HepG2 (cell line): ENCODE results near the gene UBR7. TPM values are rescaled to one million over a fixed set of nuclear protein-coding genes. Genes with fewer than 3 reads are reported as not detected.
A peak's percentile ranks its signal among the peaks of the same experiment; 100 is the strongest.

ENCODE experiments used
- ATAC-seq: fragments of 200-7000 bp; cut with Tn5 transposase; 3 replicates; pipeline ENCODE4 v1.9.1; 2020; ENCODE audit warnings: mild to moderate bottlenecking, moderate library complexity
- BruUV-seq: library from RNA; stranded (reverse); fragments of 400-500 nt; replicated peaks from 2 replicates; lab custom pipeline; 2021; lab: Mats Ljungman, UMichigan
- CTCF ChIA-PET: fragments of 300-600 bp; formaldehyde crosslinking; extraction: SDS; loops from one replicate; lab custom pipeline; 2021; ENCODE audit warnings: low total read pairs, inconsistent platforms, low intra/inter-chr PET ratio; lab: Yijun Ruan, JAX
- POLR2A ChIA-PET: fragments of 350-600 bp; sonication (Branson Sonifier 250); formaldehyde crosslinking; loops from one replicate; lab custom pipeline; 2020; ENCODE audit warnings: antibody characterized with exemption, inconsistent platforms; lab: Yijun Ruan, JAX
- DNase-seq: peaks from one replicate; pipeline ENCODE4 v3.0.0-alpha.2; 2015; ENCODE audit warnings: low spot score
- FAIRE-seq: peaks from 3 replicates; lab custom pipeline; 2011; peaks lifted over from hg19 to GRCh38; lab: Jason Lieb, UNC
- H2AFZ ChIP-seq: one replicate; pipeline ENCODE4 v1.6.1; 2011; ENCODE audit warnings: low read length, inconsistent platforms
- H3K27ac ChIP-seq: fragments of 300-600 bp; 3 replicates; pipeline ENCODE4 v1.8.0; 2011; ENCODE audit warnings: mixed run types, mild to moderate bottlenecking, mixed read lengths, low read length, inconsistent platforms; ENCODE audit not compliant: insufficient read depth; ENCODE audit errors: extremely low read length
- H3K27me3 ChIP-seq, 2 experiments: fragments of 200-600 bp in 1 of 2; 2 replicates in 1 of 2; 3 replicates in 1 of 2; pipeline versions ENCODE4 v1.6.0 to v1.8.0; 2011; ENCODE audit warnings: low read length in 2 of 2, mild to moderate bottlenecking in 2 of 2, moderate library complexity in 2 of 2, inconsistent platforms in 1 of 2; ENCODE audit not compliant: insufficient read depth in 2 of 2, control insufficient read depth in 1 of 2
- H3K36me3 ChIP-seq, 2 experiments: fragments of 200-600 bp in 1 of 2; replicated peaks in 1 of 2; 2 replicates in 1 of 2; 3 replicates in 1 of 2; pipeline versions ENCODE4 v1.5.1 to v1.8.0; 2011; ENCODE audit warnings: low read length in 2 of 2, inconsistent platforms in 1 of 2; ENCODE audit not compliant: insufficient read depth in 2 of 2, control insufficient read depth in 1 of 2
- H3K4me1 ChIP-seq: 2 replicates; pipeline ENCODE4 v1.5.1; 2012; ENCODE audit warnings: low read length, inconsistent platforms; ENCODE audit not compliant: insufficient read depth
- H3K4me2 ChIP-seq: 2 replicates; pipeline ENCODE4 v1.6.0; 2011; ENCODE audit warnings: low read depth, low read length, inconsistent platforms
- H3K4me3 ChIP-seq, 3 experiments: fragments of 200-600 bp in 1 of 3; sonication (generic), shearing (Covaris generic) in 1 of 3; replicated peaks in 1 of 3; 2 replicates each; pipeline ENCODE4 v1.5.1; 2011 to 2016; ENCODE audit warnings: low read length in 3 of 3, inconsistent platforms in 2 of 3, low read depth in 2 of 3, mild to moderate bottlenecking in 2 of 3, control low read depth in 1 of 3, mixed read lengths in 1 of 3; ENCODE audit not compliant: insufficient read depth in 1 of 3
- H3K79me2 ChIP-seq: one replicate; pipeline ENCODE4 v1.6.1; 2011; ENCODE audit warnings: low read length, inconsistent platforms; ENCODE audit not compliant: insufficient read depth
- H3K9ac ChIP-seq: 2 replicates; pipeline ENCODE4 v1.6.0; 2011; ENCODE audit warnings: mild to moderate bottlenecking, low read depth, low read length, inconsistent platforms; ENCODE audit not compliant: insufficient read depth
- H3K9me3 ChIP-seq: 2 replicates; pipeline ENCODE4 v1.5.1; 2012; ENCODE audit warnings: mild to moderate bottlenecking, low read length
- H4K20me1 ChIP-seq: 2 replicates; pipeline ENCODE4 v1.6.0; 2011; ENCODE audit warnings: inconsistent platforms, mild to moderate bottlenecking, low read length, moderate library complexity; ENCODE audit not compliant: insufficient read depth
- AKAP8 ChIP-seq: sonication (generic); formaldehyde crosslinking; IDR thresholded peaks from 2 replicates; pipeline ENCODE4 v1.5.1; 2020; ENCODE audit warnings: mild to moderate bottlenecking, missing genetic modification reagents
- BORCS8-MEF2B ChIP-seq: sonication (generic); formaldehyde crosslinking; IDR thresholded peaks from 2 replicates; pipeline ENCODE4 v1.8.0; 2022; ENCODE audit warnings: mild to moderate bottlenecking, missing genetic modification reagents
- CAMTA2 ChIP-seq: sonication (generic); formaldehyde crosslinking; IDR thresholded peaks from 2 replicates; pipeline ENCODE4 v1.4.0; 2020; ENCODE audit warnings: mild to moderate bottlenecking, missing genetic modification reagents, borderline replicate concordance
- ETV5 ChIP-seq: IDR thresholded peaks from 2 replicates; pipeline ENCODE4 v1.6.1; 2018; ENCODE audit warnings: missing biosample characterization, missing genetic modification reagents, inconsistent platforms, borderline replicate concordance
- GPN1 ChIP-seq: sonication (generic); formaldehyde crosslinking; IDR thresholded peaks from 2 replicates; pipeline ENCODE4 v1.5.1; 2020; ENCODE audit warnings: missing genetic modification reagents, borderline replicate concordance
- HNF4A ChIP-seq: sonication (generic); formaldehyde crosslinking; IDR thresholded peaks from 2 replicates; pipeline ENCODE4 v1.4.0; 2020; ENCODE audit warnings: missing genetic modification reagents
- ISX ChIP-seq: sonication (generic); formaldehyde crosslinking; conservative IDR thresholded peaks from 2 replicates; pipeline ENCODE4 v1.5.0; 2020; ENCODE audit warnings: missing genetic modification reagents
- KDM2A ChIP-seq: sonication (generic); formaldehyde crosslinking; IDR thresholded peaks from 2 replicates; pipeline ENCODE4 v1.4.0; 2020; ENCODE audit warnings: low read depth, missing genetic modification reagents, borderline replicate concordance
- MAFF ChIP-seq: IDR thresholded peaks from 2 replicates; pipeline ENCODE4 v1.6.1; 2011; ENCODE audit warnings: low read depth, low read length, improper control_type of control experiment
- NFKB2 ChIP-seq: sonication (generic); formaldehyde crosslinking; IDR thresholded peaks from 2 replicates; pipeline ENCODE4 v1.4.0; 2020; ENCODE audit warnings: missing genetic modification reagents, borderline replicate concordance
- NFYB ChIP-seq: sonication (generic); formaldehyde crosslinking; IDR thresholded peaks from 2 replicates; pipeline ENCODE4 v1.4.0; 2020; ENCODE audit warnings: missing genetic modification reagents
- PAWR ChIP-seq: sonication (generic); formaldehyde crosslinking; IDR thresholded peaks from 2 replicates; pipeline ENCODE4 v1.4.0; 2020; ENCODE audit warnings: missing genetic modification reagents, mild to moderate bottlenecking, borderline replicate concordance
- RARA ChIP-seq: IDR thresholded peaks from 2 replicates; pipeline ENCODE4 v1.6.1; 2016; ENCODE audit warnings: missing genetic modification reagents, missing compliant biosample characterization
- SALL1 ChIP-seq: sonication (generic); formaldehyde crosslinking; IDR thresholded peaks from 2 replicates; pipeline ENCODE4 v1.8.0; 2022; ENCODE audit warnings: mild to moderate bottlenecking, missing genetic modification reagents
- SALL2 ChIP-seq: sonication (generic); formaldehyde crosslinking; IDR thresholded peaks from 2 replicates; pipeline ENCODE4 v1.8.1; 2023; ENCODE audit warnings: mild to moderate bottlenecking, missing genetic modification reagents, inconsistent platforms
- TBX3 ChIP-seq: fragments of 450-650 bp; IDR thresholded peaks from 2 replicates; pipeline ENCODE4 v1.6.1; 2017; ENCODE audit warnings: antibody characterized with exemption, mild to moderate bottlenecking, inconsistent platforms, borderline replicate concordance
- YEATS4 ChIP-seq: sonication (generic); formaldehyde crosslinking; IDR thresholded peaks from 2 replicates; pipeline ENCODE4 v1.4.0; 2020; ENCODE audit warnings: missing genetic modification reagents, borderline replicate concordance
- ZBTB21 ChIP-seq: sonication (generic); formaldehyde crosslinking; IDR thresholded peaks from 2 replicates; pipeline ENCODE4 v1.4.0; 2020; ENCODE audit warnings: missing genetic modification reagents
- ZNF383 ChIP-seq: sonication (generic); formaldehyde crosslinking; IDR thresholded peaks from 2 replicates; pipeline ENCODE4 v1.4.0; 2020; ENCODE audit warnings: missing genetic modification reagents, mild to moderate bottlenecking, borderline replicate concordance
- ZNF550 ChIP-seq: sonication (generic); formaldehyde crosslinking; IDR thresholded peaks from 2 replicates; pipeline ENCODE4 v1.4.0; 2020; ENCODE audit warnings: mild to moderate bottlenecking, missing genetic modification reagents, borderline replicate concordance
- ZNF615 ChIP-seq: sonication (generic); formaldehyde crosslinking; IDR thresholded peaks from 2 replicates; pipeline ENCODE4 v1.5.0; 2020; ENCODE audit warnings: mild to moderate bottlenecking, missing genetic modification reagents, borderline replicate concordance
- WGBS: methylation state at CpG from one replicate; pipeline ENCODE4 v1.1.6; 2017; ENCODE audit warnings: low lambda C conversion rate; 5-methylcytosine and 5-hydroxymethylcytosine counted together
- in situ Hi-C: cut with HindIII; loops from 2 replicates; pipeline ENCODE4 v1.10.0; 2017; ENCODE audit warnings: low pct_unique_long_range_greater_than_20kb; ENCODE audit not compliant: extremely low pct_ligation_motif_present
- intact Hi-C: fragments of 100-400 bp; cut with micrococcal nuclease; formaldehyde crosslinking; loops from one replicate; pipeline ENCODE4 v1.10.0; 2022; ENCODE audit not compliant: unreplicated experiment
- polyA plus RNA-seq, 8 experiments: library from polyadenylated mRNA; depleted of rRNA in 3 of 8; stranded (reverse) in 7 of 8; unstranded in 1 of 8; fragments of >200 nt; fragmentation: Illumina TruSeq in 4 of 8; extraction: Trizol in 4 of 8; gene quantifications; 2 replicates each; pipeline versions ENCODE4 v1.2.1 to v1.2.3, GENCODE V29; 2011 to 2016; ENCODE audit warnings: low read depth in 4 of 8, missing spikeins in 1 of 8, mixed read lengths in 1 of 8; ENCODE audit not compliant: insufficient read depth in 1 of 8
- total RNA-seq, 5 experiments: library from RNA; depleted of rRNA; stranded (reverse); fragments of >200 nt; fragmentation: Illumina TruSeq; extraction: Trizol; gene quantifications; 2 replicates each; pipeline ENCODE4 v1.2.3, GENCODE V29; 2016; ENCODE audit warnings: low read depth in 1 of 5
- TF ChIP-seq, protein P1 (sequence below): sonication (generic); formaldehyde crosslinking; IDR thresholded peaks from 2 replicates; pipeline ENCODE4 v1.4.0; 2020; ENCODE audit warnings: missing genetic modification reagents
- TF ChIP-seq, protein P2 (sequence below): sonication (generic); formaldehyde crosslinking; IDR thresholded peaks from 2 replicates; pipeline ENCODE4 v1.4.0; 2020; ENCODE audit warnings: missing genetic modification reagents, mild to moderate bottlenecking, borderline replicate concordance

The UBR7 gene
- total and polyA plus RNA-seq, 2 of the 13 experiments (the other 11 are each of a cell fraction or from before 2014, with no cell fraction given): 11.0 to 19.7 TPM

DNA sequence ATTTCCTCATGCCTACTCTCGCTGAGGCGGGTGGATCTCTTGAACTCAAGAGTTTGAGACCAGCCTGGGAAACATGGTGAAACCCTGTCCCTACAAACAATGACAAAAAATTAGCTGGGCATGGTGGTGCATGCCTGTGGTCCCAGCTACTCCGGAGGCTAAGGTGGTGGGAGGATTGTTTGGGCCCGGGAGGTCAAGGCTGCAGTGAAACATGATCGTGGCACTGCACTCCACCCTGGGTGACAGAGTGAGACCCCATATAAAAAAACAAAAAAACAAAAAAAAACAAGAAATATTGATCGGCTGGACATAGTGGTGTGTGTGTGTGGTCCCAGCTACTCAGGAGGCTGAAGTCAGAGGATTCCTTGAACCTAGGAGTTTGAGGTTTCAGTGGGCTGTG, 31.6 kb upstream of the UBR7 start:
- no peaks in the 10 kb centered on the region for H3K36me3 ChIP-seq
- BruUV-seq: no TSS peak
- no peak overlapping the region for H3K27ac ChIP-seq
- no peaks in the 10 kb centered on the region for H3K27me3 ChIP-seq
- WGBS: under 1% methylated on average over 6 of the region's 6 CpGs
- peaks cover 74% of the 10 kb centered on the region for H3K4me1 ChIP-seq
- CTCF ChIA-PET: no interaction called here
- ATAC-seq (peak; percentile 39), FAIRE-seq (no peak), DNase-seq (no peak)
- no peak overlapping the region for H3K4me3 ChIP-seq
- intact Hi-C loops: loop anchor here (10.0 kb wide), 1 partner anchor 61 kb away; the partner anchor contains the start of gene ITPK1
- H3K9me3 ChIP-seq: no peaks in the 10 kb centered on the region
- no peaks in the 10 kb centered on the region for H4K20me1 ChIP-seq
- no peak overlapping the region for H3K9ac ChIP-seq
- POLR2A ChIA-PET: interaction anchor here (1.6 kb wide), 1 partner anchor 9 kb away, joined by 6 read pairs; the partner anchor contains the start of gene MOAP1
- no peaks in the 10 kb centered on the region for H3K79me2 ChIP-seq
- H2AFZ ChIP-seq: no peak overlapping the region
- H3K4me2 ChIP-seq: peak overlapping the region; percentile 61
- in situ Hi-C loops: no loop called here
- TF ChIP-seq ISX (CRISPR knock-in tag): no peak
- no peak for TF ChIP-seq AKAP8
- TF ChIP-seq RARA: peak; percentile 35; the same call in 1 of the 2 replicates
- no peak for TF ChIP-seq KDM2A (CRISPR knock-in tag)
- TF ChIP-seq ETV5 (CRISPR knock-in tag): peak; percentile 16; the same call in 1 of the 2 replicates
- no peak for TF ChIP-seq NFKB2 (CRISPR knock-in tag)
- no peak for TF ChIP-seq MAFF
- no peak for TF ChIP-seq ZNF383
- TF ChIP-seq GPN1: no peak
- TF ChIP-seq ZBTB21 (CRISPR knock-in tag): no peak
- no peak for TF ChIP-seq BORCS8-MEF2B (CRISPR knock-in tag)
- TF ChIP-seq PAWR (CRISPR knock-in tag): no peak
- TF ChIP-seq, protein P1, sequence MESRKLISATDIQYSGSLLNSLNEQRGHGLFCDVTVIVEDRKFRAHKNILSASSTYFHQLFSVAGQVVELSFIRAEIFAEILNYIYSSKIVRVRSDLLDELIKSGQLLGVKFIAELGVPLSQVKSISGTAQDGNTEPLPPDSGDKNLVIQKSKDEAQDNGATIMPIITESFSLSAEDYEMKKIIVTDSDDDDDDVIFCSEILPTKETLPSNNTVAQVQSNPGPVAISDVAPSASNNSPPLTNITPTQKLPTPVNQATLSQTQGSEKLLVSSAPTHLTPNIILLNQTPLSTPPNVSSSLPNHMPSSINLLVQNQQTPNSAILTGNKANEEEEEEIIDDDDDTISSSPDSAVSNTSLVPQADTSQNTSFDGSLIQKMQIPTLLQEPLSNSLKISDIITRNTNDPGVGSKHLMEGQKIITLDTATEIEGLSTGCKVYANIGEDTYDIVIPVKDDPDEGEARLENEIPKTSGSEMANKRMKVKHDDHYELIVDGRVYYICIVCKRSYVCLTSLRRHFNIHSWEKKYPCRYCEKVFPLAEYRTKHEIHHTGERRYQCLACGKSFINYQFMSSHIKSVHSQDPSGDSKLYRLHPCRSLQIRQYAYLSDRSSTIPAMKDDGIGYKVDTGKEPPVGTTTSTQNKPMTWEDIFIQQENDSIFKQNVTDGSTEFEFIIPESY (CRISPR knock-in tag): no peak
- no peak for TF ChIP-seq TBX3
- no peak for TF ChIP-seq YEATS4
- no peak for TF ChIP-seq ZNF615 (CRISPR knock-in tag)
- TF ChIP-seq, protein P2, sequence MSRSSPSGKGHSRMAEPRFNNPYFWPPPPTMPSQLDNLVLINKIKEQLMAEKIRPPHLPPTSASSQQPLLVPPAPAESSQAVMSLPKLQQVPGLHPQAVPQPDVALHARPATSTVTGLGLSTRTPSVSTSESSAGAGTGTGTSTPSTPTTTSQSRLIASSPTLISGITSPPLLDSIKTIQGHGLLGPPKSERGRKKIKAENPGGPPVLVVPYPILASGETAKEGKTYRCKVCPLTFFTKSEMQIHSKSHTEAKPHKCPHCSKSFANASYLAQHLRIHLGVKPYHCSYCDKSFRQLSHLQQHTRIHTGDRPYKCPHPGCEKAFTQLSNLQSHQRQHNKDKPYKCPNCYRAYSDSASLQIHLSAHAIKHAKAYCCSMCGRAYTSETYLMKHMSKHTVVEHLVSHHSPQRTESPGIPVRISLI (CRISPR knock-in tag): peak; percentile 53; the same call in 1 of the 2 replicates
- TF ChIP-seq SALL1: peak; percentile 20; the same call in 1 of the 2 replicates
- TF ChIP-seq CAMTA2: no peak
- no peak; the same call in 1 of the 2 replicates for TF ChIP-seq HNF4A
- no peak for TF ChIP-seq NFYB
- TF ChIP-seq SALL2 (CRISPR knock-in tag): no peak
- no peak for TF ChIP-seq ZNF550
